ENCODE results near the gene DYNC1LI2.

The DYNC1LI2 gene

GRCh38 chr16:66705790-66706505, 45.5 kb downstream of the DYNC1LI2 start:
- Histone ChIP-seq H3K36me3 (ENCODE audit: insufficient read depth, low read length) (no peaks in the 10 kb centered on the region), H3K4me1 (ENCODE audit: insufficient read depth, low read length, poor library complexity, severe bottlenecking) (peaks cover 4% of the 10 kb centered on the region), H3K4me3 (ENCODE audit: low read length, poor library complexity, severe bottlenecking) (no peak overlapping the region), H3K4me2 (ENCODE audit: low read depth, low read length, poor library complexity, severe bottlenecking) (no peak overlapping the region), H3K9ac (ENCODE audit: low read depth, low read length, poor library complexity, severe bottlenecking) (no peak overlapping the region), H3K27me3 (ENCODE audit: insufficient read depth, low read length, poor library complexity, severe bottlenecking) (no peaks in the 10 kb centered on the region), H4K20me1 (ENCODE audit: insufficient read depth, low read length, poor library complexity, severe bottlenecking) (no peaks in the 10 kb centered on the region), H3K9me2 (replicated peaks; ENCODE audit: low read depth, low read length) (no peaks in the 10 kb centered on the region), H3K79me2 (ENCODE audit: insufficient read depth, low read length) (no peaks in the 10 kb centered on the region), H2AFZ (ENCODE audit: low read length) (no peak overlapping the region), H3F3A (ENCODE audit: low read depth) (no peaks in the 10 kb centered on the region), H3K9me3 (ENCODE audit: insufficient read depth, low read depth, low read length) (no peaks in the 10 kb centered on the region)
- TF ChIP-seq CTCF (conservative IDR thresholded peaks at IDR 0.05; ENCODE audit: low read length) (no peak), EZH2phosphoT487 (IDR thresholded peaks at IDR 0.05; ENCODE audit: borderline replicate concordance) (no peak)

- H4K20me1 ChIP-seq (ENCODE audit: insufficient read depth, low read length, poor library complexity, severe bottlenecking): no peaks in the 10 kb centered on the region
- no peaks in the 10 kb centered on the region for H3K27me3 ChIP-seq (ENCODE audit: insufficient read depth, low read length, poor library complexity, severe bottlenecking)
- H3F3A ChIP-seq (ENCODE audit: low read depth): no peaks in the 10 kb centered on the region
- H3K4me1 ChIP-seq (ENCODE audit: insufficient read depth, low read length, poor library complexity, severe bottlenecking): peaks cover 4% of the 10 kb centered on the region
- no peak overlapping the region for H3K4me2 ChIP-seq (ENCODE audit: low read depth, low read length, poor library complexity, severe bottlenecking)
- no peaks in the 10 kb centered on the region for H3K9me3 ChIP-seq (ENCODE audit: insufficient read depth, low read depth, low read length)
- no peak overlapping the region for H3K4me3 ChIP-seq (ENCODE audit: low read length, poor library complexity, severe bottlenecking)
- no peaks in the 10 kb centered on the region for H3K79me2 ChIP-seq (ENCODE audit: insufficient read depth, low read length)
- H3K36me3 ChIP-seq (ENCODE audit: insufficient read depth, low read length): no peaks in the 10 kb centered on the region
- H3K9me2 ChIP-seq (replicated peaks; ENCODE audit: low read depth, low read length): no peaks in the 10 kb centered on the region
- H2AFZ ChIP-seq (ENCODE audit: low read length): no peak overlapping the region
- no peak for TF ChIP-seq EZH2phosphoT487 (IDR thresholded peaks at IDR 0.05; ENCODE audit: borderline replicate concordance)
- TF ChIP-seq CTCF (conservative IDR thresholded peaks at IDR 0.05; ENCODE audit: low read length): no peak
- no peak overlapping the region for H3K9ac ChIP-seq (ENCODE audit: low read depth, low read length, poor library complexity, severe bottlenecking)
Measured at GRCh38 chr16:66703406-66704215, 47.8 kb downstream of the DYNC1LI2 start.

- Histone ChIP-seq H3K9ac (ENCODE audit: low read depth, low read length, poor library complexity, severe bottlenecking) (no peak overlapping the region), H3K36me3 (ENCODE audit: insufficient read depth, low read length) (no peaks in the 10 kb centered on the region), H3K9me3 (ENCODE audit: insufficient read depth, low read depth, low read length) (no peaks in the 10 kb centered on the region), H3K4me2 (ENCODE audit: low read depth, low read length, poor library complexity, severe bottlenecking) (no peak overlapping the region), H4K20me1 (ENCODE audit: insufficient read depth, low read length, poor library complexity, severe bottlenecking) (no peaks in the 10 kb centered on the region), H3K4me1 (ENCODE audit: insufficient read depth, low read length, poor library complexity, severe bottlenecking) (peaks cover 4% of the 10 kb centered on the region), H3K79me2 (ENCODE audit: insufficient read depth, low read length) (no peaks in the 10 kb centered on the region), H3K4me3 (ENCODE audit: low read length, poor library complexity, severe bottlenecking) (no peak overlapping the region), H3K9me2 (replicated peaks; ENCODE audit: low read depth, low read length) (no peaks in the 10 kb centered on the region), H2AFZ (ENCODE audit: low read length) (no peak overlapping the region), H3K27me3 (ENCODE audit: insufficient read depth, low read length, poor library complexity, severe bottlenecking) (no peaks in the 10 kb centered on the region), H3F3A (ENCODE audit: low read depth) (no peaks in the 10 kb centered on the region)
- no peak for TF ChIP-seq CTCF (conservative IDR thresholded peaks at IDR 0.05; ENCODE audit: low read length)
- no peak for TF ChIP-seq EZH2phosphoT487 (IDR thresholded peaks at IDR 0.05; ENCODE audit: borderline replicate concordance)
Measured at GRCh38 chr16:66701516-66701915, 49.9 kb downstream of the DYNC1LI2 start.

Measured in Loucy (cell line).